Raji (cell line): ENCODE results near the gene CARD10.

ENCODE experiments used
- POLR2A ChIP-seq: IDR thresholded peaks from 2 replicates; pipeline ENCODE4 v1.6.1; 2011; ENCODE audit warnings: low read depth, low read length, control low read depth; ENCODE audit not compliant: insufficient read depth

CARD10 gene

DNA sequence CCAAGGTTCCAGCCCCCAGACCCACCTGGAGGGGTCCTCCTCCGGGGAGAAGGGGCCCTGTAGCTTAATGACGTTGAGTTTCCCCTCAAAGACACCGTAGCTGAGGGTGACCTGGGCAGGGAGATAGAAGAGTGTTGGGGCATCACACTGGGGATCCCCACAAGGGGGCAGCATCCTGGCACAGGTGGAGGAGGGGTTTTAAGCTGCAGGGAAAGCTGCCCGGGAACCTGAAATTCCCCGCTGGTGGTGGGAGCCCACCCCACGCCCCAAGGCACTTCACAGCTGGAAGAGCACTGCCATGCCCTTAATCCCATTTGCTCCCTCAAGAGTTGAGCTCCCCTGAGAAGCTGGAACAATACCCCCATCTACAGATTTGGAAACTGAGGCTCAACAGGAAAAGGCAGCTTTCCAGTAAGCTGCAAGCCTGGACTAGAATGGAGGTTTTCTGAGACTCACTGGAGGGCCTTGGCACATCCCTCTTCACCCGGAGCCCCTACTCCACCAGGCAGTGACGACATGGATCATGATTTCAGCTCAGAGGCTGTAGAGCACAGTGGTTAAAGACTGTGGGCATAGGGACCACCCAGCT lies 46.7 kb downstream of the CARD10 start:
- TF ChIP-seq POLR2A, result no peak

DNA sequence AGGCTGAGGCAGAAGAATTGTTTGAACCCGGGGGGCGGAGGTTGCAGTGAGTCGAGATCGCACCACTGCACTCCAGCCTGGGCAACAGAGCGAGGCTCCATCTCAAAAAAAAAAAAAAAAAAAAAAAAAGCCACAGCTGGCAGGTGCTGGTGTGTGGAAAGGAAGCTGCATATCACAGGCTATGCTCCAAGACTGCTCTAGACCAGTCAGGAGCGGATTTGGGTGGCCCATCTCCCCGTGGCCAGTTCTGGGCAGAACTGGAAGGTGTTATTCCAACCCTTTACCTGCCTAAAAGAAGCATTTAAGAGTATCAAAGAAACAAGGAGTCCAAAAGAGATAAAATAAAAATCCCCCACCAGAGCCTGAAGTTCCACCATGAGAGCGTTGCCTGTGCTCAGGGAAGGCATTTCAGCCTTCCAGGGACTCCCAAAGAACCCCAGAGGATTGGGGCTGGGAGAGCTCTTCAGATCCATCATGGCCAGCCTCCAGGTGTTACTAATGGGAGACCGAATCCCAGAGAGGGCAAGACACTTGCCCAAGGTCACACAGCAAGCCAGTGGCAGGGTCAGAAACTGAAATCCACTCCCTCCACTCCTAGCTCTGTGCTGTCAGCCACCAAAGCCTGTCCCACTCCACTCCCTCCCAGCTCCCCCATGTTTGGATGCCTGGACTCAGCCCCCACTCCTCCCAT lies 47.3 kb downstream of the CARD10 start:
- no peak for TF ChIP-seq POLR2A

DNA sequence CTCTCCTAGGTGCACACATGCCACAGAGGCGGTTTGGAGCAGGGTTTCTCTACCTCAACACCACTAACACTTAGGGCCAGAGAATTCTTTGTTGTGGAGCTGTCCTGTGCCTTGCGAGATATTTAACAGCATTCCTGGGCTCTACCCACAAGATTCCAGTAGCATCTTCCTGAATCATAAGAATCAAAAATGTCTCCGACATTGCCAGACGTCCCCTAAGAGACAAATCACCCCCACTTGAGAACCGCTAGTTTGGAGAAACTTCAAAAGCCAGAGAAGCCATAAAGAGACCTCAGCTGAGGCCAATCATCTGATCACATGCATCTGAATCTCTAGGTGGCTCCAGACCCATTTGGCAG lies 49.1 kb downstream of the CARD10 start:
- TF ChIP-seq POLR2A, result no peak

DNA sequence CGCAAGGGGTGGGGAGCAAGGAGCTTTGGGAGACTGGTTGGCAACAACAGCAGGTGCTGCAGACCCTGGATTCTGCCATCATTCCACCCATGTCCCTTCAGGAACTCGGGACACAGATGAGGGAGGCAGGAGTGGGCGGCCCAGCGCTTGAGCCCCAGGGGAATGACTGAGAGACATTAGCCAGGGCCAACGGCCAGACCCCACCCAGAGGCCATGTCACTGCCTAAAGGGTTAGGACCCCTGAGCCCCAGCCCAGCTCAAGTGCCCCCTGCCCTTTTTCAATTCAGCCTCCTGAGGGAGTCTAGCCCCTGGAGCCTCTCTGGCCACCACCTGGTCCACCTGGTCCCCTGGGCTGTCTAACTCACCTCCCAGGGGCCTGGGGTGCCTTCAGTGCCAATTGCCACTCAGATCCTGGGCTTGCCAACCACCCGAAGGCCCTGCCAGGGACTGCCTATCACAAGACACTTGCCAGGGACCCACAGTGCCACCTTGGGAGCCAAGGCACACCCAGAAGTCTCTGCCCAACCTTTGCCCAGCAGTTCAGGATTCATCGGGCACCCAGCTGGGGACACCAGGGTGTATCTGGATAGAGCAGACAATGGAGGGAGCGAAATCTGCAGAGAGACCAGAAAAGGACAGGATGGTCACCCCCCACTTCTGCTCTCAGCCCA lies 49.7 kb downstream of the CARD10 start:
- no peak for TF ChIP-seq POLR2A

DNA sequence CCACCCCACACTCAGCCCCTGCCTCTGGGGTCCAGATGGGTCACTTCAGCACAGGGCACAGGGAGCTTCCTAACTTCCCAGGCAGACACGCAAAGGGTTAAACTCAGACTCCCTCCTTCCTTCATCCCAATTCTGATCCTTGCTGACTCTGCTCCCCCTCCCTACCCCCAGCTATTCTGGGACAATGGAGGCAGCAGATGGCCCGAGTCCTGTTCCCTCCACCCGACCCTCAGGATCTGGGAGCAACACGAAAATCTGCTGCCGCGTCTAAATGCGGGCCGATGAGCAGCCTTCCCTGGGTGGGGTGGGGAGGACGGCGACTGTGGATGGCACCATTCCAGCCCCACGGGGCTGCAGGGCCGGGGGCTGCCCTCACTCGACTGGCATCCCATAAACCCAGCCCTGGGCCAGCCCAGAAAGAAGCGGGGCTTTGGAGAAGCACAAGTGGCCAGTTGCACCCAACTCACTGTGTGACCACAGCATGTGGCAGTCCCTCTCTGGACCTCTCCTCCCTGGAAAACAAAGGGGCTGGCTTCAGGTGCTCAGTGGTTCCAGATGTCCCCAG lies 51.7 kb downstream of the CARD10 start:
- no peak for TF ChIP-seq POLR2A

DNA sequence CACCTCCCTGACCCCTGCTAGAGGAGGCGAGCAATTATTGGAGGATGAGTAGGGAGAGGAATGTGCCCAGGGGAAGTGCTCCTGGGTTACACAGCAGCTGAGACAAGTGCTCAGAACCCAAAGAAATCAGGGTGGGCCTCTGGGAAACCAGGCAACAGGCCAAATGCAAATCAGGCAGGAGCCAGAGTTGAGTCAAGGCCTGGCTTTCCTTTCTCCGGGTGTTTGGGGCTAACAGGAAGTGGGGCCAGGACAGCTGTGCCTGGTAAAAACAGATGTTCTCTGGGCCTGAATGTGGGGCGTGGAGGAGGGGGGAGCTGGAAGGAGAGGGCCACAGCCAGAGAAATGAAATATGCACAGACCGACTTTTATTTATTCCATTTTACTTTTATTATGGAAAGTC lies 55.0 kb downstream of the CARD10 start:
- TF ChIP-seq POLR2A, result no peak

DNA sequence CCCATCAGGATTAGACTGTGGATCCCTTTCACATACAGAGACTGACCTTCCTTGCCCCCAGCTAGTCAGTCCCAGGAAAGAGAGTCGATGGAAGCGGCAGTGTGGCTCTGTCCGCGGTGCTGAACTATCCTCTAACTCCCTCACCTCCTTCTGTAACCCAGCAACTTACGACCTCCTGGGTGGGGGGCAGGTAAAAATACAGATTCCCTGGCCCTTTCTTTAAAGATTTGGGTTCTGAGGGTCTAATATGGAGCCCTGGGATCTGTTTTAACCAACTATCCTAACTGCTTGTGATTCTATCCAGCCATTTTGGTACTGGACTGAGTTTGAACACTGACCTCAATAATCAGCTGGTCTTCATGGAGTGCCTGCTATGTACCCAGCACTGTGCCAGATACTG lies 56.2 kb downstream of the CARD10 start:
- TF ChIP-seq POLR2A, result no peak

DNA sequence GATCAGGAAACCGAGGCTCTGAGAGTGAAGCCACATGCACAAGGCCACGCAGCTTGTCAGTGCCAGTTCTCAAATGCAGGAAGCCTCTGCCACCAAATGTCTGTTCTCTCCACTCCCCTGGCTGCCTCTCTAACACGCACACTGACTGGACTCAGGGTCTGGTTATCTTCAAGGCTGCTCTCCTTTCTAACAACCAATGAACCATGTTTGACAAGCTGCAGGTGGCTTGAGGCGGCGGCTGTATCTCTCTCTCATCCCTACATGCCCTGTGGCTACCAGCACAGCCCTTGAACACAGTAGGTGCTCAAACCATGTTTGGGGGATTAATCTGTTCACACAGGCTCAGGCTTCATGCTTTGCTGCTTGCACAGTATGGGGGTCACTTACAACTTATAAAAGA lies 56.8 kb downstream of the CARD10 start:
- TF ChIP-seq POLR2A, result no peak

DNA sequence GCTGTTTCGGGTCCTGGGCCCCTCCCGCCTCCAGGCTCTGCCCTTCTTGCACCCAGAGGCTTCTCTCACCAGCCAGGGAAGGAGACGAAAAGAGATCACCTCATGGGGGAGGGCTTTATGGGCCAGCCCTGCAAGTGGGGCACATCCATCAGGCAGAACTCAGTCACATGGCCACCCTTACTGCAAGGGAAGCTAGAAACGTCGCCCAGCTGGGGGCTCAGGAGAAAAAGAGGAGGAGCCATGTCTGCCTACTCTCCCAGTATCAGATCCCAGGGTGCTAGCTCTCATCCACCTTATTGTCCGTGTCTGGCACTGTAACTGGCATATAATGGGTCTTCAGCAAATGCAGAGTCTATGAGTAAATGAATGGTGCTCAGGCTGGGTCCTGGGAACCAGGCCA lies 57.3 kb downstream of the CARD10 start:
- no peak for TF ChIP-seq POLR2A

DNA sequence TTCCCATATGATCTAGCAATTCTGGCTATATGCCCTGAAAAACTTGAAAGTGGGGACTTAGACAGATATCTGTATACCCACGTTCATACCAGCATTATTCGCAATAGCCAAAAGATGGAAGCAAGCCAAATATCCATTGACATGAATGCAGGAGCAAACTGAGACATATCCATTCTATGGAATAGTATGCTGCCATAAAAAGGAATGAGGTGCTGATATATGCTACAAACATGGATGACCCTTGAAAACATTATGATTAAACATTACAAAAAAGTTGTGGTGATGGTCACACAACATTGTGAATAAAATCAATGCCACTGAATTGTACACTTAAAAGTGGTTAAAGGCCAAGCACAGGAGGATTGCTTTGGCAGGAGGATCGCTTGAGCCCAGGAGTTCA lies 58.5 kb downstream of the CARD10 start:
- TF ChIP-seq POLR2A, result no peak

DNA sequence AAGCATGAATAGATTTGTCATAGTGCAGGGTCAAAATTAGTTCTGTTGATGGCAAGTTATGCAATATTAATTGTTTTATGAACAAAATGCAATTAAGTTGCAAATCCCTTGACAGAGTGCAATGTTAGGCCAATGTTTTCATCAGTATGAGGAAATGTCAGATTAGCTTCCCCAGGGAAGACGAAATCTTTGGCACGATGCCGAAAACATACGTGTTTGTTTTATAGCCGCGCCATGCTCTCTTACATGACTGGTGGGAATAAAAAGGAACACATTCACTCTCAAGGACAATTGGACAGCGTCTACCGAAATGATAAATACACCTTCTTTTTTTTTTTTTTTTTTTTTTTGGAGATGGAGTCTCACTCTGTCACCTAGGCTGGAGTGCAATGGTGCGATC lies 60.0 kb downstream of the CARD10 start:
- TF ChIP-seq POLR2A, result no peak

DNA sequence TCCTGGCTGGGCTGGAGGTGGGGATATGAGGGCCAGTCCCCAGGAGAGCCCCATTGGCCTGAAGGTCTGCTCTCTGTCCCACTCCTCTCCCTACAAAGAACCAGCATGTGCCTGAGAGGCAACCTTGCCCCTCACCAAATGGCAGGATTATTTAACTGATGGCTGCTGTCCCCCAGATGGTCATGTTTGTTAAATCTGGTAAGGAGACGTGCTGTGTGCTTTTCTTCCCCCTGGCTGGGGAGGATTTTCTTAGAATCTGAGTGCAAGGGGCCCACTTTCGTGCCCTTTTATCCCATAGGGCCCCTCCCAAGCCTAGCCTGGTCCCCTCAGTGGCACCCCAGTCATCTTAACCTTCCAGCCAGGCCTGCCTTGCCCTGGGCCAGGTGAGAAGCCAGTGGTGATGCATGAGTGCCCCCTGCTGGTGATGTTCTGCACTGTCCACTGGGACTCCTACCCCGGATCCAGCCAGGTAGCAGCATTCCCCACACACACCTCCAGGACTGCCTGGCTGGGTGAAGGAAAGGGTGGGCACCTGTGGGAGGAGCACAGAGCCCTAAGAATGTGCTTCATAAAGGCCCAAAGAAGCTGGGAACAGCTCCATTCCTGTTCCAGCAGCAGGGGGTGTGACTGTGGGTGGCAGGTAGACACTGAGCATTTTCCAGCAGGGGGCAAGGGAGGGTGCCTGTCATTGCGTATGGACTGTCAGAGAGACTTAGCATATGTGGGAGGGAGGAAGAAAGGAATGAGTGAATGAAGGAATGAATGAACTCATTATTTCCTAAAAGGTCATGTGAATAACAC lies 61.9 kb downstream of the CARD10 start:
- no peak for TF ChIP-seq POLR2A

DNA sequence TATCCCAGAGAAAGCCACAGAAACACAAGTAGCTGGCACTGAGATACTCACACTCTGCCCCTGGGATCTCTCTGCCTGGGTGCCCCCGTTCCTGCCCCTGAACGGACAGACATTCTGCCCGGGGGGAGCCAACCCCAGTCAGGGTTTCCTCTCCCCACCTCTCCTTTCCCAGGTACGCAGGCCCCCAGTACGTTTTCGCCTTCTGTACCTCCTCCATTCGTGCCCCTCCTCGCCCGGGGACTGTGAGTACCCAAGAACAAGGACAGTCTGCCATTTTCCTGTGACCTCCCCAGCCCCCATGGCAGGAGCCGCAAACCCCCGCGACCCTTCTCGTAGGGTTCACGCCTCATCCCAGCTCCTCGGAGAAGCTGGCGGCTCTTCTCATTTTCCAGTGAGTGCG lies 62.9 kb downstream of the CARD10 start:
- TF ChIP-seq POLR2A, result no peak

DNA sequence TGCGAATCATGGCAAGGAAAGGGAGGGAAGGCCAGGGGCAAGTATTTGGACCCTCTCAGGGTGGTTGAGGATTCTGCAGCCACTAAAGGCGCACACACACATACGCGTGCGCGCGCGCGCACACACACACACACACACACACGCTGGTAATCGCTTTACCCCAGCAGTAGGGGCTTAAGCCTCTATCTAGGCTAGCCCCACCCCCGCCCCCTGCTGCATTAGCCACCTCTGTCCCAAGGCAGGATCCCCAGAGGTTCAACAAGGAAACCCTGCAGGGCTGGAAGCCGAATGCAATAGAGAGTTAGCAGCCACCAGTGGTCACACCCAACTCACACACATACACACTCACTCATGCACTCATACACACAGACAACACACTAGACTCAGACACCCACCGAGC lies 63.3 kb downstream of the CARD10 start:
- TF ChIP-seq POLR2A, result no peak
